Hematopoietic multipotent progenitor cell (in vitro differentiated cells): ENCODE measurements around the gene CASD1. TPM values are rescaled to one million over a fixed set of nuclear protein-coding genes. Genes with fewer than 3 reads are reported as not detected.
A peak's percentile ranks its signal among the peaks of the same experiment; 100 is the strongest.

Experiments
- DNase-seq, 3 donors: peaks; one replicate each; pipeline ENCODE4 v3.0.0-alpha.2; 2011 to 2015; ENCODE audit warnings: low read depth in 2 of 3, low spot score in 2 of 3
- total RNA-seq: library from RNA; depleted of rRNA; stranded (reverse); fragments of >200 nt; gene quantifications from one replicate; pipeline ENCODE4 v1.2.3, GENCODE V29; 2012

CASD1 gene
- total RNA-seq: 12.7 TPM

DNA sequence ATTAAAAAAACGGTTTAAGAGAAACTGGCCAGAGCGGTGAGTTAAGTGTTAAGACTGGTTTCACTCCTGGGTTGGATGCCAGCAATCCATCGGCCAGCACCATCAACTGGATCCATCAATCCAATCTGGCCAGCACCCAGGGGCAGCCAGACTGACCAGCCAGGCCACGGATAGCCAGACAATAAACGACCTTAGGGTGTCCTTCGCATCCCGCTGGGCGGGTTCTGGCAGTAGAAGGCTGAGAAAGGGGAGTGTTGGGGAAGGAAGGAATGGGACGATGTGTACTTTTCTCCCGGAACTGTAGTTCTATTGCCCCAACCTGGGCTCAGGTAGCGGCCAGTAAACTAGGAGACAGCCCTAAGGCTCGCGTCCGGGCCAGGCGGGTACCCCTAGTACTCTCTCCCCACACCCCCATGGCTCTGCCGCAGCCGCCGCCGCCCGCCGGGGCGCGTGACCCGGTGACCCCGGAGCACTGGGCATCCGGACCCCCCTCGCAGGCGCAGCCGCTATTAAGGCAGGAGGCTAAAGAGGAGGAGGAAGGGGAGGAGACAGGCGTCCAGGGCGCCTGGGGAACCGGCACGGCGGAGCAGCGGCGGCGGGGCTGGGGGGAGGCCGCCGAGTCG lies at the start of gene CASD1:
TSS of gene CASD1 (plus strand) at position 546 of the 623 bp plus-strand sequence. CDS start 276 bp downstream, outside the sequence.
- peak; percentile 40 to 81 (median 70) for DNase-seq

DNA sequence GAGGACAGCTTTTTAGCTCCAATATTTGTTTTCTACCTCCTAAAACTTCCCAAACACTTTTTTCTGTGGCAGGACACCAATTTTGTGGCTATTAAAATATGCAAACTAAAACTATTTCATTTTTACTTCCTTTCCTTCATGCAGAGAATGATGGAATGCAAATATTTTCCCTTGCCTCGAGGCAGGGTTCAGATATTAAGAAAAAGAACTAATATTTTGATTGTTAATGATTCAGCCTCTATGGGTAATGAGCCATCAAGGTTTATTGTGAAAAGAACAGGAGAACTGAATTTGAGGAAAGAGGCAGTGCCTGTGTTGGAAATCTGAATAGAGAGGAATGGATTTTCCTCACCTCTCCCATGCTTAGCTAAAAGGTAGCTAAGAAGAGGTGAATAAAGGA lies 43.1 kb upstream of the CASD1 start:
- no peak for DNase-seq

DNA sequence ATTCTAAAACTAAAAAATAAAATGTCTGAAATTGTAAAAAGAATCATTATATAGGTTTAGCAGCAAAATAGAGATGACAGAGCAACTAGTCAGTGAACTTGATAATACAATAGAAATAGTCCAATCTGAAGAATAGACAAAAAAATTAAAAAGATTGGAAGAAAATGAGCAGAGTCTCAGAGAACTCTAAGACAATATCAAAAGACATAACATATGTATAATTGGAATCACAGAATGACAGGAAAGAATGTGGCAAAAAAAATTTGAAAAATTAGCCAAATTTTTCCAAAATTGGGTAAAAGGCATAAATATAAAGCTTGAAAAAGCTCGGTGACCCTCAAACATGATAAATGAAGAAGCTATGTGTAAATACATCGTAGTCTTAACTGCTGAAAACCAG lies 38.0 kb upstream of the CASD1 start:
- no peak for DNase-seq

DNA sequence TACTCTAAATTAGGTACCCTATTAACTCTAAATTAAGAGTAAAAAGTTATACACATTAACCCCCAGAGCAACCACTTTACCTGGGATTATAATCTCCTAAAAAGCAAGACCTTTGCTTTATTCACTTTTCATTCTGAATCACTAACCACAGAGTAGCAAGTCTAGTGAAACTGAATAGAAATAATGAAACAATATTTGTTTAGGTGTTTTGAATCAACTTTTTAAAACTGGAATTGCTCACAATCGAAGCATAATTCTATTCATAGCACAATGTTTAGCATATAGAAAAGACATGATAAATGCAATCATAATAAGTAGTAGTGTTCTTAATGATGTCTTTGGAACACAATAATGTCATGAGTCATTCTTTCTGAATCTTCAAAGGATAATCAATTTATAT lies 37.0 kb upstream of the CASD1 start:
- no peak for DNase-seq

DNA sequence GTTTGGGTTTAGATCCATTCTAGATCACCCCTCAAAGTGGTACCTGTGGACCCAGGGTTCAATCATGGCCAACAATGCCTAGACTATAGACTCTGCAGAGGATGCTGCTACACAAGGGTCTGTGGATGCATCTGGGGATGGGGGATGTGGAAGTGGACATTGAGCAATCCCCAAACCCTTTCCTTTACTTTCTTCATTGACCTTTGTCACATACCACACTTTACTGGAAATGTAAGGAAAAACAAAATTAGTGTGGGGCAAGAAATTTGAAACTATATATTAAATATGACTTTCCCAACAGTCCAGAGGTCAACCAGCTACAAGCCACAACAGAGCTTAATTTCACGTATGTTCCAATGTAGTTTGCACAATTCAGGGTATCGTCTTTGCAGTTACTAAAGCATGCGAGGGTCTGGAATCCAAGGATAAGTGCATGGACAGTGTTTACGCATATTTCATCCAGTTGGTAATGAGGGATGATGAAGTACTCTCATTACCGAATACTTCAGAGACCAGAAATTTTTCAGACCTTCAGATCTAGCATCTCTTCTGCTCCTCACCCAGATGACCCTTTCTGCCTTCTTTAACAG lies 33.3 kb upstream of the CASD1 start:
- no peak for DNase-seq

DNA sequence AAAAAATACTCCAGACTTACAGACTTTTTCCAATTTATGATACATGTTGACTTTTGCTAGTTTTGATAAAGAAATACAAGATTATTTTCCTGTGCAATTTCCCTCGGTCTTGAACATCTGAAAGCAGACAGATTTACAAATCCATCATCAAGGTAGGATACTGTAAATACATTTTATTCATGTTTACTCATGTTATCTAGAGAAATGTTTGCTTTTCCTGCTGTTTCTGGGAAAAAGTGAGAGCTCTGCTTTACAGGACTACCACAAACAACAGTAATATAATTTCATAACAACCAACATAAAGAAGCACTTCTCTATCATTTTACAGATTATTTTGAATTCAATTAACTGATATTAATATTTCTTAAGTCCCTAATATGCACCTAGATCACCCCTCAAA lies 31.7 kb upstream of the CASD1 start:
- DNase-seq: no peak

DNA sequence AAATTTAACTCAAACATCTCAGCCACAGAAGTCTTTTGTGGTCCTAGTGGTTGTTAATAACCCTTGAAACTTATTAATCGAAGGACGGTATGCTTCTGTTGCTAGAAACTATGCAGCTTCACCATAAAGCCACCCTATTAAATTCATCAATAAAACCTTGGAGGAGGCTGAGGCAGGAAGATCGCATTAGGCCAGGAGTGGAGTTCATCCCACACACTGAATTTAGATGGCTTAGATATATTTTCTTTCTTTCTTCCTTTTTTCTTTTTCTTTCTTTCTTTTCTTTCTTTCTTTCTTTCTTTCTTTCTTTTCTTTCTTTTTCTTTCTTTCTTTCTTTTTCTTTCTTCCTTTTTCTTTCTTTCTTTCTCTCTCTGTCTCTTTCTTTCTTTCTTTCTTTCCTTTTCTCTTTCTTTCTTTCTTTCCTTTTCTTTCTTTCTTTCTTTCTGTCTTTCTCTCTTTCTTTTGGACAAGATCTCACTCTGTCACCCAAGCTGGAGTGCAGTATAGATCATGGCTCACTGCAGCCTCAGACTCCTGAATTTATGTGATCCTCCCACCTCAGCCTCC lies 30.9 kb upstream of the CASD1 start:
- no peak for DNase-seq

DNA sequence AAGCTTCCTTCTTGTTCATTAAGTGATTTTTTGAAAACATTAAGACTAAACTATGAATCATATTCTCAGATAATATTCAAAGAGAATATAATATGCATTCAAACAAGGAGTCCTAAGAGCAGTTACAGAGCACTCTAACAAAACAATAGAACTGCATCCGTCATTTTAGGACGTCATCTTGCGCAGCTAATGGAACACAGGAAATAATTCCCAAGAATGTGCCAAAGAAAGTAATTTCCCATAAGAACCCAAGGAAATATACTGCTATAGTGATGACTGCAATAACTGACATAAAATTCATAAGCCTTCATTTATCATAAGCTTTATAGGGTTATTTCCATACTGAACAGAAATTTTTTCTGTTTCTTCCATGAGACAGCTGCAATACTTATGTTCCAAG lies 28.3 kb upstream of the CASD1 start:
- no peak for DNase-seq

DNA sequence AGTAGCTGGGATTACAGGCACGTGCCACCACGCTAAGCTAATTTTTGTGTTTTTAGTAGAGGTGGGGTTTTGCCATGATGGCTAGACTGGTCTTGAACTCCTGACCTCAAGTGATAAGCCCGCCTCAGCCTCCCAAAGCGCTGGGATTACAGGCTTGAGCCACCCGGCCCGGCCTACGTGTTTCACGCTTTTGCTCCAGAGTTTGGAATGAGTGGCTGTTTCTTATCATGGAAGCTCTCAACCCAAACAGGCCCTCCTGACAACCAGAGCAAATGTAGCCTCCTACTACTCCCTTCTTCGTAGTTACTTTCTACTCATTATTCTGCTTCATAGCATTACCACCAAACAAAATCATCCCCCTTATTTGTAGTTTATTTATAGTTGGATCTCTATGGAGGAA lies 26.8 kb upstream of the CASD1 start:
- no peak for DNase-seq

DNA sequence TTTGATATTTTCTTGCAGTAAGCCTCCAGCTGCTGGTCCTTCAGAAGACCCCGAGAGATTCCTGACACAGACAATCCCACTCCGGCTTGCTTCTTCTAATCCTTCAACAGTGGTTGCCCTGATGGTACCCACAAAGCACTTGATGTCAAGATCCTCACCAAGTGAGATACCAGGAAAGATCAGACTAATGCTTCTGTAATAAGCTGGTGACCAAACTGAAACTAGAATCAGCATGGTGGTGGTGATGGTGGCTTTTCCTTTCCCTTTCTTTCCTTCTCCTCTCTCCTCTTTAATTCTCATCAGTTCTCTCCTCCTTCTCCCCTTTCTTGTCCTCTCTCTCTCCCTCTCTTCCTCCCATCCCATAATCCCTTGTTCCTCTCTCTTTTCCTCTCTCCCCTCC lies 25.8 kb upstream of the CASD1 start:
- DNase-seq: no peak

DNA sequence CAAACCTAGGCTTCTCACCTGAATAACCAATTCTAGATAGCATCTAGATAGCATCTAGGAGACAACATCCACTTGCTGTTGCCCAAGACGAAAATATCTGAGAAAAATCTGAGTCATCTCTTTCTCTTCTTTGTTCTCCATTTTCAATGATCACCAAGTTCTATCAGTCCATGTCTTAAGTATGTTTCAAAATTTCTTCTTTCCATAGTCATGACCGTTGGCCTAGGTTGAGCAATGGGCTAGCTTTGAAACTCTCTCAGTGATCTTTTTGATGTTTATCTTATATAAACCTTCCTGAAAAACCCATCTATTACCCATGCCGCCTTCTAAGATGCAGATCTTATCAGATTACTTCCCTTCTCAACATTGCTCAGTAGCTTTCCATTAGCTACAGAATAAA lies 23.4 kb upstream of the CASD1 start:
- DNase-seq: no peak

DNA sequence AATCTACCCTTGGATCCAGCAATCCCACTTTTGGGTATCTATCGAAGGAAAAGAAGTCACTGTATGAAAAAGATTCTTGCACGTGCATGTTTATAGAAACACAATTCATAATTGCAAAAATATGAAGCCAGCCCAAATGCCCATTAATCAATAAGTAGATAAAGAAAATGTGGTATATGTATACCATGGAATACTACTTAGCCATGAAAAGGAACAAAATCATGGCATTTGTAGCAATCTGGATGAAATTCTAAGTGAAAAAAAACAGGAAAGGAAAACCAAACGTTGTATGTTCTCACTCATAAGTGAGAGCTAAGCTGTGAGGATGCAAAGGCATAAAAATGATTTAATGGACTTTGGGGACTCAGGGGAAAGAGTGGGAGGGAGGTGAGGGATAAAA lies 18.2 kb upstream of the CASD1 start:
- DNase-seq: no peak

DNA sequence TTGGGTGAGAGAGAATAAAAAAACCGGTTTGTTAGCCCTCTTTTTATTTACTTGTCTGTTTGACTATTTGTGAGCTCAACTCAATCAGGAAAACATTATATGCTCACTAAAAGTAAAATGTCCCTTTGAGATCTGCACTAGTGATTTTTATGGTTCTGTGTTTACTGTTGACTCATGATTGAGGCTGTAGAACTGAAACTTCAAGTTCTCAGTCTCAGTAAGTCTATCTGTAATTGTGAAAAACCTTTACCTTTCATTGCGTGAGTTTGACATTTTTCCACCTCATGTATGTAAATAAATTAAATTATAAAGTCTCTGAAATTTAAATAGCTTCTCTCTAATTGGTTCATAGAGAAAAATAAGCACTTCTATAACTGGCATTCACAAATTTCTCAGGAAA lies 17.0 kb upstream of the CASD1 start:
- no peak for DNase-seq

DNA sequence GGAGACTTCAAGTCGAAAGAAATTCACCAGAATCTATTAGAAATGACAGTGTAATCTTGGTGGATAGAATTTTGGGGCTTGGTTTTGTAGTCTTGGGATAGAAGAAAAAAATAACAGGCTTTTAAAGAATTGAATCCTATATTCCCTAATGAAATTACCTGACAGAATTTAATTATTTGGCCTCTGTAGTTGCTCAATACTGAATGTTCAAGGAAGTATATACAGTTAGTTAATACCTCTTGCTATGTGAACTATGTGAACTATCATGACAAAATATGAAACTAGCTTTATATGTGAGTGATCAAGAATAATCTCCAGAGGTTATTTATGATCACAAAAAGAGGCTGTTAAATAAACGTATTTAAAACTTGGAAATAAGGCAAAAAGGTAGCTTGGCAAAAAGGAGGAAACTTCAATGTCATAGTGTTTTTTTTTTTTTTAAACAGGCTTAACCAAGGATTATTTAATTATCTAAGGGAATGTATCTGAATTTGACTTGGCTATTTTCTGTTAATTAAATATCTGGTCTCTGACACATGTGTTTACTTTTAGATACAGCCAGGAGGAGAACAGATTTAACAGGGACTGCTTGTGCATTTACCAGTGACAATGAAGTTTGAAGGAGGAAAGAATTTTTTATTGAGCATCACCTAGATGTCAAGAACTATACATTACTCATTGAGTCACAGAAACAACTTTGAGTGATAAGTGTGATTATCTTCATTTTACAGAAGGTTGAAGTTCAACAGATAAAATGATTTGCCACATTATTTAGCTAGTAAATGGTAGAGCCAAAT lies 11.5 kb upstream of the CASD1 start:
- no peak for DNase-seq

DNA sequence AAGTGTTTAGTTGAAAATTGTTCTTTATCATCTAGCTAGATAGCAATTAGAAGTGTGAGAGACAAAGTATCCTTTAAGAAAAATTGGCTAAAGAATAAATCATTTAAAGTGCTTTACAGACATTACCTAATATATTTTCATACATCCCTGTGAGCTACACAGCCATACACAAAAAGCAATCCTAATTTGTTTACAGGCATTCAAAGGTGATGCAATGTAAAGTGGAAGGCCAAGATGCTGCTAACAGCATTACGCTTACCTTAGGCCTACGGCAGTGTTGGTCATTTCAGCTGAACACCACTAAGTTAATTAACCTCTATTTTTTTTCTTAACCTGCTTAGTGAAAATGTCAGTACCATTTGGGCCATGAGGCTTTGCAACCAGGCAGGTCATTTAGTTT lies 10.7 kb upstream of the CASD1 start:
- DNase-seq: no peak

DNA sequence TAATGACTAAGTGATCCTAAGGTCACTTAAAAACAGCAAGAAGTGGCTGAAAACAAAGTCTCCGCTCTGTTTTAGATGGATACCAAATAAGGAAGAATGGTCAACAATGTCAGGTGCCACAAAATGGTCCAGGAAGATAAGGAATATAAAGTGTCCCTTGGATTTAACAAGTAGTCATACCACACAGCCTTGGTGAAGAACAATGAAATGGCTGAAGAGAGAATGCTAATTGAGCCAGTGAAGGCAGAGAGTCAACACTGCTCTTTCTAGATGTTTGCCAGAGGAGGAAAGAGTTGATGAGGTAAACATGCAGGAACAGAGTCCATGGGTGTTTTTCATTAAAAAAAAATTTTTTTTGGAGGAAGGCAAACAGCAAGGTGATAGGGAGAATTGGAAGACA lies 2.1 kb upstream of the CASD1 start:
- no peak for DNase-seq

DNA sequence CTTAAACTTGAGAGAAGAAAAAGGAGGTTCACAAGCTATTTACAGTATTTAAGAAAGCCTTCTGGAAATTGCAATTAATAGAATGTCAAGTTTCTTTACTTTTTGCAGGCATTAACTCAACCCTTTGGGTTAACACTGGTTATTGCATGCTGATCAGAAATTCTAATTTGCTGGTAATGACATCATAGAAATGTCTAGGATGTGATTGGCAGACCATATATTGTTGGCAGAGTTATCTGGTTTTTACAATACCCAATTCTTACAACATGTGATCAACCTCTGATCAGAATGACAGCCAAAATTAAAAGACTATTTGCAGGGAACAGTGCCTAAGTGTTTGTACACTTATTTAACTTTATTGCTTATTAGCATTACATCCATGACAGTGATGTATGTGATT lies 1.6 kb upstream of the CASD1 start:
- DNase-seq: no peak

DNA sequence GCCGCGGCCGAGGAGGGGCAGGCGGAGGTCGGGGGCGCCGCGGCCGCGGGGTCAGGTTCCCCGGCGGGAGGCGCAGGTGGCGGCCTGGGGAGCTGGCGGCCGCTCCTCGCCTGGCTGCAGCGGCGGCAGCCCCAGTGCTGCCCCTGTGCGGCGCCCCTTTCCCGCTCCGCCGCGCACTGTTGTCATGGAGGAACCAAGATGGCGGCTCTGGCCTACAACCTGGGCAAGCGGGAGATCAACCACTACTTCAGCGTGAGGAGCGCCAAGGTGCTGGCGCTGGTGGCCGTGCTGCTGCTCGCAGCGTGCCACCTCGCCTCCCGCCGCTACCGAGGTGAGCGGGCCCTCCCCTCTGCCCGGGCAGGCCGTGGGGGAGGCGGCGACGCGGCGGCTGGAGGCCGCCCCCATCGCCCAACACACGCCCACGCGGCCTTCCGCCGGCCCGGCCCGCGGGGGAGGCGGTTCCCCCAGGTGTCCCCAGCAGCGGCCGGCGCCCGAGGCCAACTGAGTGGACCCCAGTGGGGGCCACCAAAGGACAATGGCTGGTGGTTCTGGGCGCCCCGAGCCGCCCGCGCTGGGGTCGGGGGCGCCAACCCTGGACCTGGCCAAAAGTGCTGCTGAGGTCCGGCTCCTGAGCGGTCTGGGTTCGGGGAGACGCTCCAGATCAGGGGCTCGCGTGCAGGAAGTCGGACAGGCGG lies 425 bp downstream of the CASD1 start:
- peak; percentile 57 to 84 (median 80) for DNase-seq

DNA sequence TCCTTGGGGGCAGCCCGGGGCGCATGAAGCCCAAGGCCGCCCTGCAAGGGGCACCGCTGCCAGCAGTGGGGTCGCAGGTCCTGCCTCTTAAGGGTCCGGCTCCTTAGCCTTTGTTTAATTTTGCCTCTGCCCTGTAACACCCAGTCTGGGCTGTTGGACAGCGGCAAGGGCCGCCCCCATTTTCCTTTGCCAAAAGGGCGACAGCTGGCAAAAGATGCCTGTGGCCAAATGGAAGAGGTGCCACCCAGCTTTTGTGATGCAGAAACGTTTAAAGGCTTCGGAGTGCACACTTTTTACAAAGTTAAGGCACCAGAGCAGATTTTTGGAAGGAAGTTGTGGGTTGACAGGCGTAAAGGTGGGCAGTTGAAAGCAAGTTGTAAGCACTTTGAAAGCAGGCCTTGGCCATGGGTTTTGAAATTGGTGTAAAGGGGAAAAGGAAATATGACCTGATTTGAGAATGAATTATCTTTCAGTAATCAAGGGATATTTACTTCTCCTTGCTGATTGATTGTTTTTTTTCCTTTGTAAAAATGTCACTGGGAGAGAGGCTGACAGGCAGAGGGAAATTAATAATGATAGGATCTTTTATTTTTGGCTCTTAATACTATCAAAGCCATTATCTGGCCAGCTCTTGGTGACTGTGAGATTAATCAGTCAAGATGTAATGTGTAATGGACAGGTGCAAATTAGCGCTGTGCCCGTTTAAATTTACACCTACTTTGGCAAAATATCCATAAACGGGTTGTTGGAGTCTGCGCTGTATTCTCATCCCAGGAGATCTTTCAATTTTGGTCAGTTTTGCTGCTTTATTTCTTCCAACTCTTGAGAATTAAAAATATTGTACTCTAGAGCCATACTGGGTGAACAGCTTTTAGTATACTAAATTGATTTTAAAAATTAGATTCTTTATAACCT lies 1.2 kb downstream of the CASD1 start:
- peak; percentile 16 to 68 (median 50) for DNase-seq

DNA sequence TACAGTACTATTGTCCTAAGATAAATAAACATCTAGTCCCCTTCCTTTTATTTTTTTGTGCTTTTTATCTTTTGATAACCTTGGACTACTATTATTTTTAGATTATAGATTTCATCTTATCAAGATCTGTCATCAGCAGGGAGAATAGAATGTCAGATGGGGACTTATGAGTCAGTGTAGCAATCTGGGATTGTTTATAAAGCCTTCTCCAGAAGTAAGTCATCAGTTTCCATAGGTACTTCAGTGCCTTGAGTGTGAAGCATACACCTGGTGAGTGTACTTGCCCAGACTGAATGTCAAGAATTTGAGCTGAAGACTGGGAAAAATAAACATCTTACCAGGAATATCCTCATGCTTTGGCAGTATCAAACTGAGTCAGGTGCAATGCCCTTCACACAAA lies 2.1 kb downstream of the CASD1 start:
- no peak for DNase-seq
